GM18873 (cell line): Measurements from ENCODE around the gene GPR78.
"Not testable (repeated sequence)": the region's sequence is repeated elsewhere in the genome, so short reads cannot be mapped to it uniquely, and the experiment has no call there.

Source experiments
- ATAC-seq: cut with Tn5 transposase; IDR thresholded peaks from one replicate; pipeline ENCODE4 v1.9.1; 2021; ENCODE audit warnings: mild to moderate bottlenecking, moderate library complexity, moderate number of reproducible peaks; ENCODE audit not compliant: unreplicated experiment, low FRiP score

Gene GPR78

DNA sequence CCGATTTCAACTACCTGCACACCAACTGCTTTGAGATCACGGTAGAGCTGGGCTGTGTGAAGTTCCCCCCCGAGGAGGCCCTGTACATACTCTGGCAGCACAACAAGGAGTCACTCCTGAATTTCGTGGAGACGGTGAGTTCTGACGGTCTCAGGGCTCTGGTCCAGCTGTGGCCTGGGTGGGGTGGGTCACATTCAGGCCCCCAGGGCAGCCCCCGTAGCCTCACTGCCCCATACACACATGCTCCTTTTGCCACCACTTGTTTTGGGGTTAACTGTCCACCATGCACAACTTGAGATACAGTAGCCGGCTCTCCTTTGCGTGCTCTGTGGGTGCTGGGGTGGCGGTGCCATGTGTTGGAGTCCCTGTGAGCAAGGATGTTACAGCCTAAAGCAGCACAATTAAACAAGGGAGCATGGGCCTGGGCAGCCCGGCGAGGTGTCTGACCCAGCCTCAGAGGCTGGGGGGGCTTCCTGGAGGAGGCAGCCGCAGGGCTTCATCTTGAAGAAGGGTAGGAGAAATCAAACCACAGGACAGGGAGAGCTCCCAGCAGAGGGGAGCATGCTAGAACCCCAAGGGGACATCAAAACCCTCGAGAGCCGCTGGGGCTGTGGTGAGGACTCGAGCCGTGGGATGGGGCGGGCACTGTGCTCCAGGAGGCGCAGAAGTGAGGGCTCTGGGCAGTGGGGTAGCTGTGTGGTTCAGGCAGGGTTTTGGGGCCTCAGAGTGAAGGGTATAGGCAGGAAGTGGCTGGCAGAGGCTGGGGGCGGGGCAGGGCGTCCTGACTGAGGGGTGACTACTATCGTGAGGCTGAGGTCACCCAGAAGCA lies 34.4 kb downstream of the GPR78 start:
- ATAC-seq, result no peak

DNA sequence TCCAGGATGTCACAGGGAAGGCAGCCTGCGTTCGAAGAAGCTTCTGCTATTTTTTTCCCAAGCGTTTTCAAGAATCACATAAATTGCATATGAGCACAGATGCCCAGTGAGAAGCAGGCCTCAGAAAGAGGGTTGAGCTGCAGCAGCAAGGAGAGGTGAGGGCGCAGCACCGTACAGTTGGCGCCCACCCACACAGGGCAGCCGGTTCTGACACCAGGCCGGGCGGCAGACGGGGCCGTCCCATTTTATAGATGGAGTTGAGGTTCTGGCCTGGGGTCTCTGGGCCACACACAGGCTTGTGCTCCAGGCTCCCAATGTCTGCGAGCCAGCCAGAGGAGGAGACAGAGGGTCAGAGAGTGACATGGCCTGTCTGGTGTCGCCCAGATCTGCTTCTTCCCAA lies 35.2 kb downstream of the GPR78 start:
- no peak for ATAC-seq

DNA sequence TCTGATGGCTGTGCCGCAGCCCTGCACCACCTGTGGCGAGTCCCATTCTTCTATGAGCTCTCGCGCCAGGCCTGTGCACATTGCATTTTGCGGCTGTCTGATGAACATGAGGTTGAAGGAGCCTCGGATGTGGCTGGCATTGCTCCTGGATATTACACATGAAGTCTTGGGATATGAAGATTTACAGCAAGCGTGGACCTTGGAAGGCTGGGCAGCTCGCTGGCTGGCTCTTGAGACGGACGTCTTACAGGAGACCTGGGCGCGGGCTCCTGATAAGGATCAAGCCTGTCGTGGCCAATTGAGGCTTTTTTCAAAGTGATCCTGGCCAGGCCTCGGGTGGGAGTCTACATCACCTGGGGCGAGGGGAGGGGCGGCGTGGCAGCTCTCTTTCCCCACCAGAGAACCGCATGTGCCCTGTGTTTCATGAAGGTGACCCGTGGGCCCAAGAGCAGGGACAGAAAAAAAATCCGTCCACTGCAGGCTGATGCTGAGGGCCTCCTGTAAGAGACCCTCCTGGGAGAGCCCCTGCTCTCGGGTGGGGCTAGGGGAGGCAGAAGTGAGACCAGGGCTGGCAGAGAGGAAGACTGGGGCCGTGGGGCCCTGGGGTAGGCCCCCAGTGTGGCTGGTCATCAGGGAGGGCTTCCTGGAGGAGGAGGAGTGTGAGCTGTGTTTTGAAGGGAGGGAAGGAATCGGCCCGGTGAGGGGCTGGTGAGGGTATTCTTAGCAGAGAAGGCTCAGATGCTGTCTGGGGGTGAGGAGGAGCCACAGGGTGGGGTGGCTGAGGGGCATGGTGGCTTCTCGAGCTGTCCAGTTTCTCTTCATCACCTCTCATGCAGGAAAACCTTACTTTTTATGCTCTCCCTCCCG lies 36.0 kb downstream of the GPR78 start:
- no peak for ATAC-seq

DNA sequence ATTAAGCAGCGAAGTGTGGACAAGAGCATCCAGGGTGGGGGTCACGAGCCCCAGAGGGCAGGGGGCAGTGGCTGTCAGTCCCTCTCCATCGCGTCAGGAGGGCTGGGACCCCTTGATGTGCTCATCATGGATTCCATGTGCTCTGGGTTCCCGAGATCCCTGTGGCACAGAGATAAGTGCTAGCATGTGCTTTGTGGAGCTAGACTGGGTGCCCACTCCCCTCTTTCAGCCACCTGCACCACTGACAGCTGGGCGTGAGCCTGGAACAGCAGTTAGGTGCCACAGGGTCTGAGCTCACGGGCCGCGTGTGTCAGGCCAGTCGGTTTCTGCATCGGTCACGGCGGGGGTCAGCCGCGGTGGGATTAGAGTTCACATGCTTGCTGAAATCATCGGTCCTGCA lies 36.6 kb downstream of the GPR78 start:
- no peak for ATAC-seq

DNA sequence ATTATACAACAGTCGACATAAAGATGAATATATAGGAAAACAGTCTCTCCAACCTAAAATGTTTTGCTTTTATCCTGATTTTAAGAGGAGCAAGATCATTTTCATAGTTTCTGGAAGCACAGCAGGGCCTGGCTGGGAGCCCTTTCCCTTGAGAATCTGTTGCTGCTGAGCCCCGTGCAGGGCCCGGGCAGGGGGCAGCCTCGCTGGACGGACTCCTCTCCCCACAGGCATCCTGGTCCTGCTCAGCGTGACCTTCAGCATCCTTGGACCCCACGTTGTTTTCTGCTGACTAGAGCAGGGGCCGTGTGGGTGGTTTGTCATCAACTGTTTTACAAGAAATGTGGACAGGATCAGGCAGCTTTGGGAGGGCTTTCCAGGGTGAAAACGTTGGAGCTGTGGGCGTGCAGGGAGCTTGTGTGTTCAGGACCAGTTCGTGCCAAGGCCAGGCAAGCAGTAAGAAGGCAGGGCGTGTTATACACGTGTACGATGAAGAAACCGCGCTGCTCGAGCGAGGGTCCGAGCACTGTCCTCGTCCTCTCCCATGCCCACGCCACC lies 37.4 kb downstream of the GPR78 start:
- ATAC-seq, result no peak

DNA sequence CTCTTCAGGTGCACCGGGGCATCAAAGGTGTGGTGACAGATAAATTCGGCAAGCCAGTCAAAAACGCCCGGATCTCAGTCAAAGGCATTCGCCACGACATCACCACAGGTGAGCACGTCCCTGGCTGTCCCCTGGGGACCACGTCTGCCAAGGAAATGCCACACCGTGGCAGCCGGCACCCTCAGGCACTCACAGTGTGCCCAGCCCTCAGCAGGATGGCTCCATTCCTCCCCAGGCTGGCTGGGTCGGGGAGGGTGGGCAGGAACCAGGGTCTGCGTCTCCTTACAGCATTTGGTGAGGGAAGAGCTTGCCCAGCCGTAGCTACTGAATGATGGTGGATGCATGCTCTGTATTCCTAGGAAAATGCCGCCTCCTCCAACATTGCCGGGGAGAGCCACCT lies 38.2 kb downstream of the GPR78 start:
- ATAC-seq, result no peak

DNA sequence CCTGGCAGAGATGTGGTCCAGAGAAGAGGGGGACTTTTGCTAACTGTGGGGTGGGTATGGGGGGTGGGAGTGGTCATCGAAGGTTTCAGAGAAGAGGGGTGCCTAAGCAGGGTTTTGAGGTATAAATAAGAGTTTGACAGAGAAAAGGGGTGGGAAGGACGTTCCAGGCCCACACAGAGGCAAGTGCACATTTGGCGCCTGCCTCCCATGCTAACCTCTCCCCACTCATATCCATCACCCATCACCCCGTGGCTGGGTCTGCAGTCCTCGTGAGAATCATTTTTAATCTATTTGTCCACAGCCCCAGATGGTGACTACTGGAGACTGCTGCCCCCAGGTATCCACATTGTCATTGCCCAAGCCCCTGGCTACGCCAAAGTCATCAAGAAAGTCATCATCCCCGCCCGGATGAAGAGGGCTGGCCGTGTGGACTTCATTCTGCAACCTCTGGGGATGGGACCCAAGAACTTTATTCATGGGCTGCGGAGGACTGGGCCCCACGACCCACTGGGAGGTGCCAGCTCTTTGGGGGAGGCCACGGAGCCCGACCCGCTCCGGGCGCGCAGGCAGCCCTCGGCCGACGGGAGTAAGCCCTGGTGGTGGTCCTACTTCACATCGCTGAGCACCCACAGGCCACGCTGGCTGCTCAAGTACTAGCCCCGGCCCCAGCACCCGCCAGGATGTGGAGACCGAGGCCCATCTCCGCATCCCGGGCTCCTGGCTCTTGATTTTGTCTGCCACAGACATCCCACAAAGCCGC lies 38.9 kb downstream of the GPR78 start:
- no peak for ATAC-seq

DNA sequence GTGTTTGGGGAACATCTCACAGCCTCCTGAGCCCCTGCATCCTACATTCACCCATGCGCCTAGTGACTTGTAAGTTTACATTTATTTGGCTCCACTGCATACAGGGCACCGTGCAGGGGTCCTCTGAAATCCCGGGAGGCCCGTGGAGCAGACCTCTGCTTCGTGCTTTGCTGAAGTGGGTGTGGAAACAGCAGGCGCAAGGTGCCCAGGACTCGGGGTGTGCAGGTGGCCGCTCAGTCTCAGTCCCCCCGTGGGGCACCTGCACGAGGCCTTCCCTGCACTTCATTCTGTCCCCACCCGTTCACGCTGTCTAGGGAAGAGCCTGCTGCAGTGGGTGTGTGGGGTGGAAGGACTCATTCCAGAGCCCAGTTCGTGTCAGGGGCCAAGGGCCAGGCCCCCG lies 40.9 kb downstream of the GPR78 start:
- ATAC-seq, result not testable (repeated sequence)

DNA sequence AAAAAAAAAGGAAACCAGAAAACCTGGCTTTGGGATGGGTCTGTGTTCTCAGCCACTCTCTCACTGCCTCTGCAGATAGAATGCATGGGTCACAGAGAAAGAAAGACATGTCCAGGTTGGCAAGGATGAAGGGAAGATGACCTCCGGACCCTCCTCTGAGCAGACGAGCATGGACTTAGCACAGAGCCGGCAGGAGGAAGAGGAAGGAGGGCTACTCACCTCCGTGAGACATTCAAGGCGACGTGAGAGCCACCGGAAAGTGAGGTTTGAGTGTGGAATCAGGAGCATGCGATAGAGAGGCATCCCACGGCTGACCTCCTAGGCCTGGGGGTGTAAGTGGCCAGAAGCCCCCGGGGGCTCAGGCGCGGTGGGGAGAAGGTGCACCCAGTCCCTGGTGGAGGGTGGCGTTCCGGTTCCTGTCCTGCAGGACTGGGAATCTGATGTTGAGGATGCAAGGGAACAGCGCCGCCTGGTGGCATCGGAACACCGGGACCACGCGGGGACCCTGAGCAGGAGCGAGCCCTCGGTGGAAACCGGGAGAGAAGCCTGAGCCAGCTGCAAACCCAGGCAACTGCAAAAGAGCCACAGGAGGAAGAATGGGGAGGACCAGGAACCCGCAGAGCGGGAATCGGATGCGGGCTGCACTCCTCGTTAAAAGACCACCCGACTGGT lies 44.5 kb downstream of the GPR78 start:
- not testable (repeated sequence) for ATAC-seq

DNA sequence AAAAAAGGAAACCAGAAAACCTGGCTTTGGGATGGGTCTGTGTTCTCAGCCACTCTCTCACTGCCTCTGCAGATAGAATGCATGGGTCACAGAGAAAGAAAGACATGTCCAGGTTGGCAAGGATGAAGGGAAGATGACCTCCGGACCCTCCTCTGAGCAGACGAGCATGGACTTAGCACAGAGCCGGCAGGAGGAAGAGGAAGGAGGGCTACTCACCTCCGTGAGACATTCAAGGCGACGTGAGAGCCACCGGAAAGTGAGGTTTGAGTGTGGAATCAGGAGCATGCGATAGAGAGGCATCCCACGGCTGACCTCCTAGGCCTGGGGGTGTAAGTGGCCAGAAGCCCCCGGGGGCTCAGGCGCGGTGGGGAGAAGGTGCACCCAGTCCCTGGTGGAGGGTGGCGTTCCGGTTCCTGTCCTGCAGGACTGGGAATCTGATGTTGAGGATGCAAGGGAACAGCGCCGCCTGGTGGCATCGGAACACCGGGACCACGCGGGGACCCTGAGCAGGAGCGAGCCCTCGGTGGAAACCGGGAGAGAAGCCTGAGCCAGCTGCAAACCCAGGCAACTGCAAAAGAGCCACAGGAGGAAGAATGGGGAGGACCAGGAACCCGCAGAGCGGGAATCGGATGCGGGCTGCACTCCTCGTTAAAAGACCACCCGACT lies 50.2 kb downstream of the GPR78 start:
- ATAC-seq, result not testable (repeated sequence)

DNA sequence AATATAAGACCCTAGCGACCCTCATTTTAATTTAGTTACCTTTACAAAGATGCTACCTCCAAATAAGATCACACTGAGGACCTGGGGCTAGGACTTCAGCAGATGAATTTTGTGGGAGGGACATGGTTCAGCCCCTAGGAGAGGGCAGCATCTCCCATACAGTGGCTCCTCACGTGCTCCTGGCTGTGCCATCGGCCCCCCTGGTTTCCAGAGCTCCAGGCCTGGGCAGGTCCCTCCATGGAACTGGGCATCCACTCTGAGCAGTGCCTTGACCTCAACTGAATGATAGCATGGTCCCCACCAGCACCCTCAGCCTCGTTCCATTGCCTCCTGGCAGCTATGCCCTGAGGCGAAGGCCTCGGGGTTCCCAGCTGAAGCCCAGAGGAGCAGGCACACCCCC lies 51.7 kb downstream of the GPR78 start:
- not testable (repeated sequence) for ATAC-seq

DNA sequence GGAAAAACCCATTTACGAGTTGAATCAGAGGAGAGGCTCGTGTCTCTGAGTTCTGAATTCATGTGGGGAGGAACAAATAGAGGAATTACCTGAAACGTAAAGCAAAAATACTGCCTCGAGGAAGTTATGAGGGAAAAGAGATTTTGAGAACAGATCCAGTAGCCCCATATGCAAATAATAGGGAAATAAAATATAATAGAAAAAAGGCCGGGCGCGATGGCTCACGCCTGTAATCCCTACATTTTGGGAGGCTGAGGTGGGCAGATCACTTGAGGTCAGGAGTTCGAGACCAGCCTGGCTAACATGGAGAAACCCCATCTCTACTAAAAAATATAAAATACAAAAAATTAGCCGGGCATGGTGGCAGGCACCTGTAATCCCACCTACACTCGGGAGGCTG lies 54.6 kb downstream of the GPR78 start:
- ATAC-seq, result not testable (repeated sequence)

DNA sequence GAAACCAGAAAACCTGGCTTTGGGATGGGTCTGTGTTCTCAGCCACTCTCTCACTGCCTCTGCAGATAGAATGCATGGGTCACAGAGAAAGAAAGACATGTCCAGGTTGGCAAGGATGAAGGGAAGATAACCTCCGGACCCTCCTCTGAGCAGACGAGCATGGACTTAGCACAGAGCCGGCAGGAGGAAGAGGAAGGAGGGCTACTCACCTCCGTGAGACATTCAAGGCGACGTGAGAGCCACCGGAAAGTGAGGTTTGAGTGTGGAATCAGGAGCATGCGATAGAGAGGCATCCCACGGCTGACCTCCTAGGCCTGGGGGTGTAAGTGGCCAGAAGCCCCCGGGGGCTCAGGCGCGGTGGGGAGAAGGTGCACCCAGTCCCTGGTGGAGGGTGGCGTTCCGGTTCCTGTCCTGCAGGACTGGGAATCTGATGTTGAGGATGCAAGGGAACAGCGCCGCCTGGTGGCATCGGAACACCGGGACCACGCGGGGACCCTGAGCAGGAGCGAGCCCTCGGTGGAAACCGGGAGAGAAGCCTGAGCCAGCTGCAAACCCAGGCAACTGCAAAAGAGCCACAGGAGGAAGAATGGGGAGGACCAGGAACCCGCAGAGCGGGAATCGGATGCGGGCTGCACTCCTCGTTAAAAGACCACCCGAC lies 55.8 kb downstream of the GPR78 start:
- ATAC-seq, result not testable (repeated sequence)
